GM18505 (cell line): ENCODE data around the gene ITPR3.

ENCODE experiments used
- ATAC-seq: cut with Tn5 transposase; IDR thresholded peaks from one replicate; pipeline ENCODE4 v1.9.1; 2021; ENCODE audit not compliant: unreplicated experiment
- POLR2A ChIP-seq: IDR thresholded peaks from 4 replicates; pipeline ENCODE4 v1.6.1; 2011; ENCODE audit warnings: borderline replicate concordance; ENCODE audit not compliant: insufficient read depth, insufficient read length; ENCODE audit errors: extremely low read depth

The ITPR3 gene

DNA sequence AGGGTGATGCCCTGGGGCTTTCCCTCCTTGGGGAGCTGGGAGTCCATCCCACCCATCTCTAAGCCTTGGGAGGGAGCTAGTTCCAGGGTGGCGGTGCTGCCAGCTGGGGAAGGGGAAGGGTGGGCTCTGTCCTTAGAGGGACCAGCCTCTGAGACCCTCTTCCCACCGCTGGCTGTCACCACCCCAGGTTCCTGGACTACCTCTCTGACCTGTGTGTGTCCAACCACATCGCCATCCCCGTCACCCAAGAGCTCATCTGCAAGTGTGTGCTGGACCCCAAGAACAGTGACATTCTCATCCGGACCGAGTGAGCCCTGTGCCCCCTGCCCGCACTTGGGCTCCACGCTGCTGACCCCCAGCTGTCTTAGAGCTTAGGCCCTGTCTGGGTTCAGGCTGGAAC, 47.2 kb downstream of the ITPR3 start:
- no peak for ATAC-seq

DNA sequence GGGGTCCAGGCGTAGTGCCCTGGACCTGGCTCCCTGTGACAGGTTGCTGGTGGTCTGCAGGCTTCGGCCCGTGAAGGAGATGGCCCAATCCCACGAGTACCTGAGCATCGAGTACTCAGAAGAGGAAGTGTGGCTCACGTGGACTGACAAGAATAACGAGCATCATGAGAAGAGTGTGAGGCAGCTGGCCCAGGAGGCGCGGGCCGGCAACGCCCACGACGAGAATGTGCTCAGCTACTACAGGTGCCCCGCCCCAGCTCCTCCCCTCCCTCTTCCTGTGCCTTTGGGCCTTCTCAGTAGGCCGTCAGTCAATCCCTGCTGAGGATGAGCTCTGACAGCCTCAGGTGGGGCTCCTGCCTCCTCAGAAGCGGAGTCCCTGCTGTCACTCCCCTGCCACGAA, 47.8 kb downstream of the ITPR3 start:
- TF ChIP-seq POLR2A = no peak
- ATAC-seq = no peak

More for the DNA sequence above, 47.2 kb downstream of the ITPR3 start:
- TF ChIP-seq POLR2A = no peak

- no peak for ATAC-seq
These were observed 49.1 kb downstream of the ITPR3 start for GRCh38 chr6:33670086-33670660.

GRCh38 chr6:33670971-33671743, 50.0 kb downstream of the ITPR3 start:
- ATAC-seq = no peak
- TF ChIP-seq POLR2A = no peak

More at GRCh38 chr6:33670086-33670660, 49.1 kb downstream of the ITPR3 start:
- no peak for TF ChIP-seq POLR2A

- no peak for TF ChIP-seq POLR2A
- ATAC-seq = no peak
These were observed 50.6 kb downstream of the ITPR3 start for GRCh38 chr6:33671744-33672072.

DNA sequence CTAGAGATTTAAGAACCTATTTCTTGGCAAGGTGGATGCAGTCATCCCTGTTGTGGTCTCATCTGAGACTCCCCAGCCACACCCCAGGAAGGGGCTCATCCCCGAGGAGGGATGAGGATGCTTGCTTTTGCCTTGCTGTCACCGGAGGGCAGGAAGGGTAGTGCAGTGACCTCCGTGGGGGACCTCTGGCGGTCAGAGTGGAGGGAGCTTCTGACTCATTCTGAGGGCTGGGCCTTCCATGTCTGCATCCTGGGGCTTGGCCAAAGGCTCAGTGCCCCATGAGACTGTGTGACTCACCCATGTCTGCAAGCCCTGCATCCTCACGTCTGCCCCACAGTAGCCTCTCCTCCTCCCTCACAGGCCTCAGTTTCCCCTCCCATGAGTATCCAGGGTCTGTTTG, 51.7 kb downstream of the ITPR3 start:
- no peak for TF ChIP-seq POLR2A
- ATAC-seq = no peak

GRCh38 chr6:33673851-33674250, 52.7 kb downstream of the ITPR3 start:
- no peak for TF ChIP-seq POLR2A
- ATAC-seq = no peak

DNA sequence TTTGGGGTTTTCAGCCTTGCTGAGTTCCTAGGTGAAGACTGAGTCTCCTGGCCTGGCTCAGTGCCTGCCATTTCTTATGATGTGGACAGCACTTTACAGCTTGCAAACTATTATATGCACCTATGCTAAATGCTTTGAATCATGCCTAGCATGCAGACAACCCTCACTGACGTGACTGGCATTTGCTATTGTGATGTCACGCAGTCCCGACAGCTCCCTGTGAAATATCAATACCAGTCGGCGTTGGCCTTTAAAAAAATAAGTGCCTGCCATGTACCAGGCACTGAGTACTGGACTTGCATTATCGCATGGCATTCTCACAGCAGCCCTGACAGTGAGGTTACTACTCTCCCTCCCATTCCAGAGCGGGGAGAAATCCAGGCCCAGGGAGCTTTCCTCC, 54.8 kb downstream of the ITPR3 start:
- no peak for TF ChIP-seq POLR2A
- no peak for ATAC-seq

DNA sequence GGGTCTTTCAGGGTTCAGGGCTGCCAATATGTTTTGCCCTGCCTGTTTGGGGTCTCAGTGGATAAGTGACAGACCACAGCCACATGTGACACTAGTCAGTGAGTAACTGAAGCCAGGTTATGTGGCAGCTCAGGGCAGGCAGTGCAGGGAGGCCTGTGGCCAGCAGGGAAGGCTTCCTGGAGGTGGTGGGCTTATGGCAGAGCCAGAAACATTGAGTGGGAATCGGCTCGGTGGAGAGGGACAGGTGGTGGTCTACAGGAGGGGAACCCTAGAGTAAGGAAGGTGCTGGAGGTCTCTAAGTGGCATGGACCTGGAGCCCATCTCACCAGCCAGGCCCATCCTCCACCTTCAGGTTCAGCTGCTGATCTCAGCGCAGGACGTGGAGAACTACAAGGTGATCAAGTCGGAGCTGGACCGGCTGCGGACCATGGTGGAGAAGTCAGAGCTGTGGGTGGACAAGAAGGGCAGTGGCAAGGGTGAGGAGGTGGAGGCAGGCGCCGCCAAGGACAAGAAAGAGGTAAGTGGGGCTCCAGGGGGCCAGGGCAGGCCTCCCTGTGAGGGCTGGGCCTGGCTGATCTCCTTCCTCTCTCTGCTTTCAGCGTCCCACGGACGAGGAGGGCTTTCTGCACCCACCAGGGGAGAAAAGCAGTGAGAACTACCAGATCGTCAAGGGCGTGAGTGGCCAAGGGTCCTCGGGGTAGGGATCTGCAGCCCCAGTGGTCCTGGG, 55.5 kb downstream of the ITPR3 start:
- TF ChIP-seq POLR2A = no peak
- ATAC-seq = no peak

DNA sequence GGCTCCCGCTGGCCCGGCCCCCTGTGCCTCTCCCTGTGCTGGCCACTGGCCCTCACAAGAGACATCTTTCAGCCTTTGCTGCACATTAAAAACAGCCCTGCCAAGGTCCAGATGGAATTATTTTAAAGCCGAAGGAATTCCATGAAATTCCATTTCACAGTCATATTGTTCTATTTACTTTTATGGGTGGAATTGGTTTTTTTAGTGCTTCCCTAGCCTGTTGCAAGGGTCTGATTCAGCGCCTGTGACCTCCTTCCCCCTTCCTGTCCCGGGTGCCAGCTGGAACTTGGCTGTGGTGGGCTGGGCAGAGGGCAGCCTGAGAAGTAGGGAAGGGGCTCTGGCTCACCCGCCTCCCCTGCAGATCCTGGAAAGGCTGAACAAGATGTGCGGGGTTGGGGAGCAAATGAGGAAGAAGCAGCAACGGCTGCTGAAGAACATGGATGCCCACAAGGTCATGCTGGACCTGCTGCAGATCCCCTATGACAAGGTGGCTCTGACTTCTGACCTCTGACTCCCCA, 56.1 kb downstream of the ITPR3 start:
- TF ChIP-seq POLR2A = no peak
- ATAC-seq = no peak

DNA sequence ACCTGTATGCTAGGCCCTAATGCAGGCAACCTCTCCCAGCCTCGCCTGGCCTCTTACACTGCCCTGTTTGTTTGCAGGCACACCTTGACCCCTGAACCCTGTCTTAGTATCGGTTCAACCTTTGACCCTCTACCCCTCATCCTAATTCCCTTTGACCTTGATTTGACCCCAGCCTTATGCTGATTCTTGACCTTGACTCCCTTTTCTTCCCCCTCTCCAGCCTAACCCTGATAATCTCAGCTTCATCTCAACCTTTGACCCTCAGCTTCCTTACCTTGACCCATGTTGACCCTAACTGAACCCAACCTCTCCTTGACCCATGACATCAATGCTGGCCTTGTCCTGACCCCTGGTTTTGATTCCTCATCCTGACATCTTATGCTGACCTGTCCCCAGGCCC, 56.6 kb downstream of the ITPR3 start:
- TF ChIP-seq POLR2A = no peak
- ATAC-seq = no peak

DNA sequence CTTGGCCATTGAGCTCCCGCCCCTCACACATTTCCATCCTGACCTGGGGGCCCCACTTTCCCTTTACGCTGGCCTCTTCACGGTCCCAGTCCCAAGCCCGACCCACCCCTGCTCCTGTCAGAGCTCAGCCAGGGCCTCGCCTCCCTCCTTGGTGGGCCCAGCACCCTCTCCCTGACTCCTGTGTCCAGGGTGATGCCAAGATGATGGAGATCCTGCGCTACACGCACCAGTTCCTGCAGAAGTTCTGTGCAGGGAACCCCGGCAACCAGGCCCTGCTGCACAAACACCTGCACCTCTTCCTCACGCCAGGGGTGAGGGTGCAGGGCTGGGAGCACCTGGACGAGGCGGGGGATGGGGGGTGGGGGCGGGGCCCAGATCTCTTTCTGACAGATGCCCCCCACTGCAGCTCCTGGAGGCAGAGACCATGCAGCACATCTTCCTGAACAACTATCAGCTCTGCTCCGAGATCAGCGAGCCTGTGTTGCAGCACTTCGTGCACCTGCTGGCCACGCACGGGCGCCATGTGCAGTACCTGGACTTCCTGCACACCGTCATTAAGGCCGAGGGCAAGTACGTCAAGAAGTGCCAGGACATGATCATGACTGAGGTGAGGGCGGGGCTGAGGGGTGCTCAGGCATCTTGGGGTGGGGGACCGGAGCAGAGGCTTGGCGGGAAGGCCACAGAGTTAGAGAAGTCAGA, 57.3 kb downstream of the ITPR3 start:
- ATAC-seq = no peak

DNA sequence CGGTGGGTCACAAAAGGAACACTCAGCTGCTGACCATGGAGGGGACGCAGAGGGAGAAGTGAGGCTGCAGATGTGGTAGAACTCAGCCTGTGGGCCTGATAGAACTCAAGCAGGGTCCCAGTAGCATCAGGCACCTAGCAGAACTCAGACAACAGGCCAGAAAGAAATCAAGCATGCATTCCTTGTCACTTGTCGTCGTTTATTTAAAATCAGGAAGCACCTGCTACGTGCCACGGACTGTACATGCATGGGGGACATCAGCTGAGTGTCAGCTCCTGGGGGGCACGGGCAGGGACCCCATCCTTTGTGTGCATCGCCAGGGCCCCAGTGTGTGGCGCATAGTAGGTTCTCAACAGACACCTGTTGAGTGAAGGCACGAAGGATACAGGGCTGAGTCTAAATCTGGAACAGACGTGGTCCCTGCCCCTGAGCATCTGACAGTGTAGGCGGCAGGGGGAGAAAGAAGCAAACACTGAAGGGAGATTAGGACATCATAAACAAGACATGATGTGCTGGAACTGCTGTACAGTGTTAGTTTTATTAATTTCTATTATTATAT, 57.9 kb downstream of the ITPR3 start:
- no peak for TF ChIP-seq POLR2A
- ATAC-seq = no peak

More for the DNA sequence above, 57.3 kb downstream of the ITPR3 start:
- no peak for TF ChIP-seq POLR2A
